ENCODE results near the gene TOX4. TPM values are rescaled to one million over a fixed set of nuclear protein-coding genes. Genes with fewer than 3 reads are reported as not detected.

TOX4 gene
- total and polyA plus RNA-seq, 4 donors, result 16.4 to 82.9 (median 42.1) TPM

DNA sequence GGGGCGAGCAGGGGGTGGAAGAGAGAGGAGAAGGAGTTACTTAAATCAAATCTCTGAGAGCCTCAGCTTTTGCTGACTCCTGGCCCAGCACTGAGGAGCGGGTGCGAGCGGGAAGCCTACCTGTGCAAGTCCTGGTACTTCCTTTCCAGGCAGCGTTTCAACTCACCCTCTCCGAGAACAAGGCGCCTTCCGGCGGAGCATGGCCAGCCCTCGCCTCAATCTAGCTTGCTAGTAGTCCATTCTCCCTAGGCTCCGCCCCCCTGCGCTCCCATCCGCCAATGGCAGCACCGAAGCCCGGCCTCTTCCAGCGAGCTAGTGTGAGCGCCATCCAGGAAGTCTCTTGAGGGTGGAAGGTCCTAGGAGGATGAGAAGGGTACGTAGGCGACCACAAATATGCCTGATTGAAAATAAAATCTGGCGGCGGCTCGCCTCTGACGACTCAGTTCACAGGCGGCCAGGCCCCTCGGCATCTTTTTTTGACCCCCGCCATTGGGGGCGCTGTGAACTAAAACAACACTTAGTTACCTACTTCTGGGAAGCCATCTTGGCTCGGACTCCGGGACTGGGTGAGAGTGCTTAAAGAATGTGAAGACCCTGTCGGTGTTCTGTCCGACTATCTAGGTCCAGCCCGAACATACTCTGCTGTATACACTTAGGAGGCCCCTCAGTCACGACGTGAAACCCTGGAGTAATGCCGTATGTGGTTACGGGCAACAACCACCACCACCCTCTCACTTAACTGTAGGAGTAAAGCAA, 20.9 kb upstream of the TOX4 start, which contains the start of gene CHD8:
Gene CHD8 (minus strand): TSS at position 212 of the 756 bp plus-strand sequence. CDS start 24,480 bp downstream, outside the sequence.
- peak within 1 kb of the TSS; percentile 92 for H3K4me3 ChIP-seq
- H3K27me3 ChIP-seq (ENCODE audit: control insufficient read depth in 3 of 3, insufficient read depth in 3 of 3, low read length in 2 of 3), result no peaks in the 10 kb centered on the region
- WGBS, 2 donors, result 0% methylated on average over 36 of the region's 36 CpGs
- peaks cover 3 to 8% (median 5%) of the 10 kb centered on the region in 4 donors for H3K36me3 ChIP-seq (ENCODE audit: control insufficient read depth in 4 of 4, insufficient read depth in 4 of 4, low read length in 4 of 4)
- ATAC-seq (ENCODE audit: insufficient read depth, low FRiP score), result peak; percentile 99
- H3K4me1 ChIP-seq (ENCODE audit: control insufficient read depth in 5 of 5, insufficient read depth in 5 of 5, low read length in 5 of 5), result peaks cover 2 to 19% (median 8%) of the 10 kb centered on the region in 5 donors
- H3K27ac ChIP-seq (ENCODE audit: low read depth in 1 of 2, low read length in 1 of 2), result peak within 1 kb of the TSS; percentile 99
- no peaks in the 10 kb centered on the region for H3K9me3 ChIP-seq (ENCODE audit: control insufficient read depth in 4 of 4, insufficient read depth in 3 of 4, low read length in 3 of 4)
- DNase-seq, result peak; percentile 99 to 100 (median 100)
- H3K9ac ChIP-seq (ENCODE audit: insufficient read depth in 1 of 2, low read length in 2 of 2), result peak within 1 kb of the TSS; percentile 96 to 100
- TF ChIP-seq, protein P1, sequence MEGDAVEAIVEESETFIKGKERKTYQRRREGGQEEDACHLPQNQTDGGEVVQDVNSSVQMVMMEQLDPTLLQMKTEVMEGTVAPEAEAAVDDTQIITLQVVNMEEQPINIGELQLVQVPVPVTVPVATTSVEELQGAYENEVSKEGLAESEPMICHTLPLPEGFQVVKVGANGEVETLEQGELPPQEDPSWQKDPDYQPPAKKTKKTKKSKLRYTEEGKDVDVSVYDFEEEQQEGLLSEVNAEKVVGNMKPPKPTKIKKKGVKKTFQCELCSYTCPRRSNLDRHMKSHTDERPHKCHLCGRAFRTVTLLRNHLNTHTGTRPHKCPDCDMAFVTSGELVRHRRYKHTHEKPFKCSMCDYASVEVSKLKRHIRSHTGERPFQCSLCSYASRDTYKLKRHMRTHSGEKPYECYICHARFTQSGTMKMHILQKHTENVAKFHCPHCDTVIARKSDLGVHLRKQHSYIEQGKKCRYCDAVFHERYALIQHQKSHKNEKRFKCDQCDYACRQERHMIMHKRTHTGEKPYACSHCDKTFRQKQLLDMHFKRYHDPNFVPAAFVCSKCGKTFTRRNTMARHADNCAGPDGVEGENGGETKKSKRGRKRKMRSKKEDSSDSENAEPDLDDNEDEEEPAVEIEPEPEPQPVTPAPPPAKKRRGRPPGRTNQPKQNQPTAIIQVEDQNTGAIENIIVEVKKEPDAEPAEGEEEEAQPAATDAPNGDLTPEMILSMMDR (IDR thresholded peaks at IDR 0.05; ENCODE audit: control extremely low read depth, extremely low read depth), result peak; percentile 52

DNA sequence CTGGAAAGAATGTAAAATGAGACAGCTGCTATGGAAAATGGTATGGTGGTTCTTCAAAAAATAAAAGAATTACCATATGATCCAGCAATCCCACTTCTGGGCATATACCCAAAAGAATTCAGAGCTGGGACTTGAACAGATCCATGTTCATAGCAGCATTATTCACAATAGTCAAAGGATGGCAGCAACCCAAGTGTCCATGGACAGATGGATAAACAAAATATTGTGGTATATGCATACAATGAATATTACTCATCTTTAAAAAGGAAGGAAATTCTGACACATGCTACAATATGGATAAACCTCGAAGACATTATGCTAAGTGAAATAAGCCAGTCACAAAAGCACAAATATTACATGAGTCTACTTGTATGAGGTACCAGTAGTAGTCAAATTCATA, 9.4 kb upstream of the TOX4 start:
- TF ChIP-seq, protein P1 (IDR thresholded peaks at IDR 0.05; ENCODE audit: control extremely low read depth, extremely low read depth), result no peak
- no peaks in the 10 kb centered on the region for H3K4me1 ChIP-seq (ENCODE audit: control insufficient read depth in 5 of 5, insufficient read depth in 5 of 5, low read length in 5 of 5)
- no peak overlapping the region for H3K9ac ChIP-seq (ENCODE audit: insufficient read depth in 1 of 2, low read length in 2 of 2)
- WGBS, 2 donors, result 65 to 69% methylated on average over 1 of the region's 1 CpG
- no peaks in the 10 kb centered on the region for H3K9me3 ChIP-seq (ENCODE audit: control insufficient read depth in 4 of 4, insufficient read depth in 3 of 4, low read length in 3 of 4)
- no peak for ATAC-seq (ENCODE audit: insufficient read depth, low FRiP score)
- no peak overlapping the region for H3K4me3 ChIP-seq
- H3K36me3 ChIP-seq (ENCODE audit: control insufficient read depth in 4 of 4, insufficient read depth in 4 of 4, low read length in 4 of 4), result peaks cover 10 to 33% (median 16%) of the 10 kb centered on the region in 4 donors
- DNase-seq, result no peak
- no peak overlapping the region for H3K27ac ChIP-seq (ENCODE audit: low read depth in 1 of 2, low read length in 1 of 2)
- no peaks in the 10 kb centered on the region for H3K27me3 ChIP-seq (ENCODE audit: control insufficient read depth in 3 of 3, insufficient read depth in 3 of 3, low read length in 2 of 3)

DNA sequence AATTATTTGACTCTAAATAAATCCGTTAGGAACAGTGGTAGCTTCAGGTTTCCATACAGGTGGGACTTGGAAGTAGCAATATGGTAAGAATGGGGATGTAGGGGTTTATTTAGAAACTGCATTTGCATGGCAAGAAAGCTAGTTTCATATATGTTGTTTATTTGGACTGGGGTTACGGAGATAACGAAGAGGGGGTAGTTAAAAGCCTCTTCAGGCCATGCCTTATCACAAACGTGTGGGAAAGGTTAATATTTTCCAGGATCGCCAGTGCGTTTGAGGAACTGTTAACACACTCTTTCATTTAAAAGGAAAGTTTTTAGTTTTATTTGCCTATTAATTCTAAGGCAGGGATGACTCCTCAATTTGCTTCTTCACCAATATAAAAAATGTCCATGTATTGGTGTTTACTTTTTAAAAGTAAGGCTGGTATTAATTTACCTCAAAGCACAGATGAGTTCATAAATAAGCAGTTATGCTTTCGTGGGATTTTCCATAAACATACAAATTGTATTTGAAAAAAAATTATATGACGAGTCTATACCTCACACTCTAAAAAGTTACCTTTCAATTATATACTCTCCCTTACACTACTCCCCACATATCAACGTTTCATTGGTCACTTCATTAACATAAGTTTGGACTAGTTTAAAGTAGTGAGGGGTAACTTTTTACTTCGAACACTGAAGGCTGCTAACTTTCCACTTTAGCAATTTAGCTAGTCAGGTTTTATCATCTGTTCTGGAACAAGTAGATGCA, 1.1 kb upstream of the TOX4 start:
- WGBS, 2 donors, result 35 to 42% methylated on average over 10 of the region's 10 CpGs
- ATAC-seq (ENCODE audit: insufficient read depth, low FRiP score) (no peak), DNase-seq (no peak)
- H3K27ac ChIP-seq (ENCODE audit: low read depth in 1 of 2, low read length in 1 of 2), result peak overlapping the region; percentile 51 to 79
- no peaks in the 10 kb centered on the region for H3K27me3 ChIP-seq (ENCODE audit: control insufficient read depth in 3 of 3, insufficient read depth in 3 of 3, low read length in 2 of 3)
- peaks cover 0 to 10% (median 3%) of the 10 kb centered on the region in 4 donors for H3K36me3 ChIP-seq (ENCODE audit: control insufficient read depth in 4 of 4, insufficient read depth in 4 of 4, low read length in 4 of 4)
- H3K4me3 ChIP-seq, result peak overlapping the region; percentile 73
- peaks cover 0 to 13% (median 10%) of the 10 kb centered on the region in 5 donors for H3K4me1 ChIP-seq (ENCODE audit: control insufficient read depth in 5 of 5, insufficient read depth in 5 of 5, low read length in 5 of 5)
- TF ChIP-seq, protein P1 (IDR thresholded peaks at IDR 0.05; ENCODE audit: control extremely low read depth, extremely low read depth), result no peak
- H3K9me3 ChIP-seq (ENCODE audit: control insufficient read depth in 4 of 4, insufficient read depth in 3 of 4, low read length in 3 of 4), result no peaks in the 10 kb centered on the region
- H3K9ac ChIP-seq (ENCODE audit: insufficient read depth in 1 of 2, low read length in 2 of 2), result peak overlapping the region; percentile 34 to 96
